Activated CD8-positive, alpha-beta memory T cell treated with anti-CD3 and anti-CD28 coated beads, Interleukin-2, amount 50 U/mL, for 24 hours (primary cell): Measurements from ENCODE around the gene ARL5C.

Source experiments
- DNase-seq: peaks from one replicate; pipeline ENCODE4 v3.0.0-alpha.2; 2020; ENCODE audit errors: extremely low read depth

The ARL5C gene

GRCh38 chr17:39167476-39167875 is 1.5 kb upstream of the ARL5C start:
- DNase-seq: no peak

GRCh38 chr17:39166437-39167335 is 725 bp upstream of the ARL5C start:
- DNase-seq: no peak

DNA sequence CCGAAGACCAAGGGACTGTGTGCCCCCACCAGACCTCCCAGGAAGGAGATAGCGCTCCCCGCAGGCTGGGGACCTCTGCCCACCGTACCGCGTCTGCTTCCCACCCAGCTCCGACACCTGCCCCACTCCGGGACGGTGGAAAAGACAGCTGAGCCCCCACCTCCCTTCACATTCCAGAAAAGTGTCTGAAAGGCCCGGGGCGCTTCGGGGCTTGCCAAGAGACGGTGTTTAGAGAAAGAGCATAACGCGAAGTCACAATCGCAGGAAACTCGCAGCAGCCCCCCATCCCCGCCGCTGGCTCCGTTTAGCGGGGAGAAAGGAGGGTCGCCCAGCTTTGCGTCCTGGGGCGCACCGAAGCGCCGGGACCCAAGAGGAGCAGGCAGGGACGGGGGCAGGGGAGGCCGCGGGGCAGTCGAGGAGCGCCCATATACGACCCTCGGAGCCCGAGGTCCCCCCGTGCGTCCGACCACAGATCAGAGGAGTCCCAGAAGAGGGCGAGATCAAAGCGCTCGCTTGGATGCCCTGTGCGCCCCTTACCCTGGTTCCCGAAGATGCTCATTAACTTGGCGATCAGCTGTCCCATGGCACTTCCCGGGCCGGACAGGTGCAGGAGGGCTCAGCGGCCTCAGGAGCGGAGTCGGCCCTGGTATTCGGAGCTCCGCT is 652 bp downstream of the ARL5C start:
- DNase-seq: no peak

GRCh38 chr17:39164675-39165143 is 1.3 kb downstream of the ARL5C start:
- peak; percentile 47 for DNase-seq

GRCh38 chr17:39161962-39162361 is 4.0 kb downstream of the ARL5C start:
- no peak for DNase-seq

DNA sequence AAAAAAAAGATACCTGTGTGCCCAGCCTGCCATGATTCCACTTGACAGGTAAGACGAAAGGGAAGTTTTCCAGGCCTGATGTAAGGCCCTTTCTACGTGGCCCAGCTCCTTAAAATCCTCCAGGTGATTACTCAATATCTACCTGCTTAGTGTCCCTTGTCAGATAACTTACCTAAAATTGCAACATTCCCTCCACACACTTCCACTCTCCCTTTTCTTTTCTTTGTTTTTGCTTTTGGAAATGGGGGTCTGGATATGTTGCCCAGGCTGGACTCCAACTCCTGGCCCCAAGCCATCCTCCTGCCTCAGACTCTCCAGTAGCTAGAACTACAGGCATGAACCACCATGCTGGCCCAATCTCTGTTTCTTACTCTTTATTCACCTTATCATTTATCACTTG is 7.3 kb downstream of the ARL5C start:
- no peak for DNase-seq

- no peak for DNase-seq
These were observed 9.5 kb downstream of the ARL5C start for GRCh38 chr17:39156491-39156890.

DNA sequence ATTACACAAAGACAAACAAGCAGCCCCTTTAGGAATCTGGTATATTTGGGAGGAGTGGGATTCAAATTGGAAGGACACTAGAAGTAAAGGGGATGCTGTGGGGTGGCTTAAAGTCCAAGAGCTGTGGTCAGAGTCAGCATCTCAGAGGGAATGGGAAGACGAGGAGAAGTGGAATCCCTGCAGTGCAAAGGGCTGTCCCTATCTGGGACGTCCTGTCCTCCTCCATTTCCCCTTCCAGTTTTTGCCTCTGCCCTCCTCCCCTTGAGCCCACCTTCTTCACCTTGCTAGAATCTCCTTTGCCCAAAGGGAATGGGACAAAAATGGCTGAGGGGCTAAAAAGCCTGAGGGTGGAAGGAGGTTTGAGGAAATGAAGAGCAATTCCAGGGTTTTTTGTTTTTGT is 10.3 kb downstream of the ARL5C start:
- DNase-seq: no peak

GRCh38 chr17:39153599-39154051 is 12.3 kb downstream of the ARL5C start:
- DNase-seq: peak; percentile 87

DNA sequence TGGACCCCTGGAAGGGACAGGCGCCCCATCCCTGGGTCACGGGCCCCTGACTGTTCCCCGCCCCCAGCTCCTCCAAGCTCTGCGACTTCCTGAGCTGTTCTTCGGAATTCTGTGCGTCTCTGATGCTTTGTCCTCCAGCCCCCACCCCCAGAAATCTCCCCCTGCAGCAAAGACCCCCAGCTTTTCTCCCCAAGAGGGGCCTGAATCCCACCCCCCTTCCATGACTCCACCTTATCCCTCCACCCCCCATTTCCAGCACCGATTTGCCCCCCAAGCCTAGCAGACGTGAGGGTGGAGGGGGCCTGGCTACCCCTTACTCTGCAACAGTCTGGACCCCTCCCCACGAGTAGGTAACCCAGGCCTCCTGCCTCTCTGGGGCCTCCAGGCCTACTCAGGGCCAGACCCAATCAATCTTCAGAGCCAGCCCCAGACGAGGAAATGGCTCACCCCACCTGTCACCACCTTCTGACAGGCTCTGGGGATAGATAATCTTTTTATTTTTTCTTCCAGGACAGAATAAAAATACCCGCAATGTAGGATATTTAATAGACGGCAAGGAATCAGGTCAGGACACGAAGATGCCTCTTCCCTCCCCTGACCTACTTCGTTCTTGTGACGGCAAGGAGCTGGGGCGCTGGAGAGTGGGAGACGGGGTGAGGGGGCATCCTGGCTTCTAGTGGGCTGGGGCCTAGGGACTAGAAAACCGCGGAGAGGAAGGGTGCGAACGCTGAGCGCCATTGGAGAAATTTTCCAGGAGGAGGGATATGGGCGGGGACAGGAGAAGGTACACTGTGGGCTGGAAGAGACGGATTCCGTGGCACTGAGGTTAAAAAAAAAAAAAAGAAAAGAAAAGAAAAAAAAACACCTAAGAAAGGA is 13.8 kb downstream of the ARL5C start:
- no peak for DNase-seq

- DNase-seq: no peak
These were observed 14.6 kb downstream of the ARL5C start, which contains the start of gene PLXDC1 for GRCh38 chr17:39151150-39151942. Gene PLXDC1 (minus strand): TSS chr17:39151637. CDS start chr17:39151437, 200 bp downstream.

DNA sequence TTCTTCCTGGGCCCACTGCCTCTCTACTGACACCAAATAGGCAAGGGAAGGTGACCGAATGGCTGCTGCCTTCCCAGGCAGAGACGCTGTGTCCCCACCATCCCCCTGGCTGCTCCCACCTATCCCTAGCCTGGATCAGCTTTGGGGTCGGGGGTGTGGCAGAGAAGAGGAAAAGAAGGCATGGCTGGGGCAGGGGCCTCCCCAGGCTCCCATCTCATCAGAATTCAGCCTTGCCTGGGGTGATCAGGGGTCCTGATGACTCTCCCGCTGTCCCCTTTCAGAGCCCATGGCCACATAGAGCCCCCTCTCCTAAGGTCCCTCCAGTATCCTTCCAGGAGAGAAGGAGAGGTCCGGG is 15.2 kb downstream of the ARL5C start:
- DNase-seq: no peak

DNA sequence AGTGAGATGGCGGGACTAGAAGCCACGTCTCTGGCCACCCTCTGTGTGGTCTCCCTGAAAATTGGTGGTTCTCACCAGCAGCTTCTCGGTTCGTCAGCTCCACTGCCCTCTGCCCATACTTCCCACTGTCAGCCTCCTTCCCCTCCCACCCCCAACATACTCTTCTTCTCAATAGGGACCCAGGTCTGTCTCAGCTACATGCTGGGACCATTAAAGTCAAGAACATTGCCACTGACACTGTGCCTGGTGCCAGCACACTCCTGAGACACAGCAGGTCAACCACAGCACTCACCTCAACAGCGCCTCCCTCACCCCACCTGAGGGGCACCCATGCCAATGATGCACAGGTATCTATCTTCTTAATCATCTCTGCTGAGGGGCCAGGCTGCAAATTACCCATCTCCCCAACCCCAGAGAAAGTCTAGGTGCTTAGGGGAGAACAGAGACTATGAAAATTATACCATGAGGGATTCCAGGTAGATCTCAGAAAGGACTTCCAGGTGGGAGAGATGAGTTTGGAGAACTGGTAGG is 15.8 kb downstream of the ARL5C start:
- DNase-seq: no peak

DNA sequence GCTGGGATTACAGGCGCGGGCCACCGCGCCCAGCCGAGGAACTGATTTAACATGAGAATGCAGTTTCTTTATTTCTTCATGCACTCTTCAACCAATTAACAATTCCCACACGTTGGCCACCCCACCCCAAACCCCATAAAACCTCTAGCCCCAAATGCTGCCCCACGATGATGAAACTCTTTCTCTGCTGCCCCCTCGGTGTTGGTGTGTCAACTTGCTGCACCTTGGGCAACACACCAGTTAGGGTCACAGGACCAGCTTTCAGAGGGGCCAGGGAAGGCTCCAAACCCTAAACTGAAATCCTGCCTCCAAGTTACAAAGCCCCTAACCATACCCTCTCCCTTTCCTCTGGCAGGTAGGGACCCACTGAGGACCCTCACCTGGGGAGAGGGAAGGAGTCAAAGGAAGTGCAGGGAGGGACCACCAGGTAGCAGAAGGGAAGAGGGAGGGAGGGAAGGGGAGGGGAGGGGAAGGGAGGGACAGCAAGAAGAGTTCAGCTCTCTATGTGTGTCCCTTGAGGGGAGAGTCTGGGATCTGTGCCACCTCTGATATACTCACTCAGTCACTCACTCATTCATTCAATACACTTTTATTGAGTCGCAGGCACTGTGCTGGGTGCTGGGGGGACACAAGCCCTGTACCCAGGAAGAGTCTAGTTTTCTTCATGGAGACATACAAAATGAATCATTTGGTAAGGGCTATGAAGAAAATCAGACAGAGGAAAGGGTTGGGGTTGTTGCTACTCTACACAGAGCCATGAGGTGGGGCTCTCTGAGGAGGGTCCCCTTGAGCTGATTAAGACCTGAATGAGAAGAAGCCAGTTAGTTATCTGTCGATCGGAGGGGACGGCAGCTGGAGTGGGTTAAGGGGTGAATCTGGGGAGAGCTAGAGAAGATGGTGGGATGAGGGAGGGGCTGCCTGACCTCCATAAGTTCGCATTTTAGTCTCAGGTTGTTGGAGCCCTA is 18.5 kb downstream of the ARL5C start:
- no peak for DNase-seq

DNA sequence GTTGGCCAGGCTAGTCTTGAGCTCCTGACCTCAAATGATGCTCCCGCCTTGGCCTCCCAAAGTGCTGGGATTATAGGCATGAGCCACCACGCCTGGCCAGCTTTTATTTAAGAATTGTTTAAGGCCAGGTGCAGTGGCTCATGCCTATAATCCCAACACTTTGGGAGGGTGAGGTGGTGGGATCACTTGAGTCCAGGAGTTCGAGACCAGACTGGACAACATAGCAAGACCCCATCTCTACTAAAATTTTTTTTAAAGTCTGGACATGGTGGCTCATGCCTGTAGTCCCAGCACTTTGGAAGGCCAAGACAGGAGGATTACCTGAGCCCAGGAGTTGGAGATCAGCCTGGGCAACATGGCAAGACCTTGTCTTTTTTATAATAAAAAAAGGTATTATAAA is 19.7 kb downstream of the ARL5C start:
- no peak for DNase-seq

DNA sequence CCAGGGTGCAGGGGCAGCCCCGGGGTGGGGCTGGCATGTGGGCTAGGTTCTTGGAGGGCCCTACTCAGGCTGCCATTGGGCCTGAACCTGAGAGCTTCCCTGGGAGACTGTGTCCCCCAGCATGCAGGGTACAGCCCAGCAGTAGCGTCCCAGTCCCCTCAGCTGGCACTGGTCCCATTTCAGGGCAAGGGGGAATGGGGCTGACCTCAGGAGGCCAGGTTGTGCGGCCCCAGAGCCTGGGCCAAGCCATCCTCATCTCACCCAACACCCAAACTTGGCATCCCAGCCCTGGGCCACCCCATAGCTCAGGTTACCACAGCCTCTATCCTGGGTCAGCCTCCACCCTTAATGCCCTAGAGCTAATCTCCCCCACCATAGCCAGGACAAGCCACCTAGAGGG is 20.8 kb downstream of the ARL5C start:
- no peak for DNase-seq

- DNase-seq: no peak
These were observed 21.5 kb downstream of the ARL5C start for GRCh38 chr17:39144416-39144840.

DNA sequence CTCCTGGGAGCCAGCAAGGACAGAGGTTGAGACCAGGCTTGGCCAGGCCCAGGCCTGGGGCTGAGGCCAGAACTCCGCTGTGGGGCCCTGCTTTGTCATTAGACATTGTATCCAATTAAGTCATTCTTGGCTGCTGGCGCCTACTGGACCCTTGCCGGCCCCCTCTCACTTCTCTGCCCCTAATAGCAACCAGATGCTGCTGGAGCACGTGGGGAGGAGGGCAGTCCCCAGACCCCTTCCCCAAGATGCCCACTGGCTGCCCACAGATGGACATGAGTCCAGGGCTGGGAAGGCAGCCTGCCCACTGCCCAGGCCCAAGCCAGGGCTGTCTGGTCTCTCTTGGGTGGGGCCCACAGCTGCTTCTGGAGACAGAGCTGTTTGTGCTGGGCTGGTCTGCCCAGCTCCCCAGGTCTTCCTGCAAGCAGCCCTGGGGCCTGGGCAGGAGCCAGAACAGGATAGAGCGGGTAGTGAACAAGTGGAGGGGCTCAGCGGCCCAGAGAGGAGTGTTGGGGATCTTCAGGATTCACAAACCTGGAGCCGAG is 22.3 kb downstream of the ARL5C start:
- no peak for DNase-seq

DNA sequence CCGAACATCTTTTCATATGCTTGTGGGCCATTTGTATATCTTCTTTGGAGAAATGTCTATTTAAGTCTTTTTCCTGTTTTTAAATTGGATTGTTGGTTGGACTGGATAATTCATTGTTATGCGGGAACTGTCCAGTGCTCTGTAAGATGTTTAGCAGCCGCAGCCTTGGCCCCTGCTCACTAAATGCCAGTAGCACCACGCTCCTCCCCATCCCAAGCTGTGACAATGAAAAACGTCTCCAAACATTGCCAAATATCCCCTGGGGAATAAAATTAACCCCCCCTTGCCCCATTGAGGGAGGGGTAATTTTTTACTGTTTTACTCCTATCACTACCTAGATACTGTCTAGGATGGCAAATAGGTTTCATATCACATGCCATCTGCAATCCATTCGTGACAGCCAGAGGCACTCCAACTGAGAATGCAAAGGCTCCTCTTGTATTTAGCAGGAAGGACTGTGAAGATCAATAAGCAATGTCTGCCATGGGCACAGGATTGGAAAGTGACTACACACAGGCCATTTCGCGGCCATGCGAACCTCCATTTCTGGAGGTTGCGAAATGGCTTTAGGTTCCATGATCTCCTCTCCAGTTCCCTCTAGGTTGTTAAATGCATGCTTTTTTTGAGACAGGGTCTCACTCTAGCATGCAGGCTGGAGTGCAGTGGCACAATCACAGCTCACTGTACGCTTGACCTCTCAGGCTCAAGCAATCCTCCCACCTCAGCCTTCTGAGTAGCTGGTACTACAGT is 23.9 kb downstream of the ARL5C start:
- DNase-seq: no peak
